ENCODE data around the gene CPED1. TPM values are rescaled to one million over a fixed set of nuclear protein-coding genes. Genes with fewer than 3 reads are reported as not detected.
"Not testable (repeated sequence)": the region's sequence is repeated elsewhere in the genome, so short reads cannot be mapped to it uniquely, and the experiment has no call there.

Gene CPED1
- polyA plus RNA-seq, 1 donor from 2014 or later: not detected

GRCh38 chr7:121034929-121035328 is 46.4 kb downstream of the CPED1 start:
- Histone ChIP-seq H3K9ac (ENCODE audit: low read length) (no peak overlapping the region), H3K9me2 (ENCODE audit: insufficient read depth, low read length) (no peaks in the 10 kb centered on the region), H3F3A (ENCODE audit: insufficient read depth, low read length, poor library complexity, severe bottlenecking) (no peaks in the 10 kb centered on the region), H3K4me3 (ENCODE audit: low read length) (no peak overlapping the region), H3K27me3 (ENCODE audit: insufficient read depth, low read depth, low read length) (no peaks in the 10 kb centered on the region), H3K9me3 (ENCODE audit: low read length) (no peaks in the 10 kb centered on the region), H3K36me3 (ENCODE audit: insufficient read depth, low read length) (no peaks in the 10 kb centered on the region), H2AFZ (ENCODE audit: low read depth, low read length) (no peak overlapping the region), H4K20me1 (ENCODE audit: insufficient read depth) (no peaks in the 10 kb centered on the region), H3K4me2 (ENCODE audit: low read length) (no peak overlapping the region), H3K27ac (ENCODE audit: low read length) (no peak overlapping the region), H3K79me2 (replicated peaks; ENCODE audit: insufficient read depth, low read length) (no peaks in the 10 kb centered on the region)
- TF ChIP-seq POLR2AphosphoS5 (IDR thresholded peaks at IDR 0.05): no peak

- not testable (repeated sequence) for H3K9me2 ChIP-seq (ENCODE audit: insufficient read depth, low read length); H3K9ac ChIP-seq (ENCODE audit: low read length); H3K4me2 ChIP-seq (ENCODE audit: low read length); H3K4me3 ChIP-seq (ENCODE audit: low read length); H2AFZ ChIP-seq (ENCODE audit: low read depth, low read length); H3K36me3 ChIP-seq (ENCODE audit: insufficient read depth, low read length); H3K79me2 ChIP-seq (replicated peaks; ENCODE audit: insufficient read depth, low read length); H3K27ac ChIP-seq (ENCODE audit: low read length); H3F3A ChIP-seq (ENCODE audit: insufficient read depth, low read length, poor library complexity, severe bottlenecking); H3K9me3 ChIP-seq (ENCODE audit: low read length); H4K20me1 ChIP-seq (ENCODE audit: insufficient read depth); H3K27me3 ChIP-seq (ENCODE audit: insufficient read depth, low read depth, low read length)
Observed at GRCh38 chr7:121036776-121037175, 48.3 kb downstream of the CPED1 start.

- H3K27ac ChIP-seq (ENCODE audit: low read length); H3F3A ChIP-seq (ENCODE audit: insufficient read depth, low read length, poor library complexity, severe bottlenecking); H3K4me3 ChIP-seq (ENCODE audit: low read length); H3K9me3 ChIP-seq (ENCODE audit: low read length); H3K27me3 ChIP-seq (ENCODE audit: insufficient read depth, low read depth, low read length); H3K9ac ChIP-seq (ENCODE audit: low read length); H3K36me3 ChIP-seq (ENCODE audit: insufficient read depth, low read length); H4K20me1 ChIP-seq (ENCODE audit: insufficient read depth); H3K9me2 ChIP-seq (ENCODE audit: insufficient read depth, low read length); H2AFZ ChIP-seq (ENCODE audit: low read depth, low read length); H3K4me2 ChIP-seq (ENCODE audit: low read length); H3K79me2 ChIP-seq (replicated peaks; ENCODE audit: insufficient read depth, low read length): not testable (repeated sequence)
Observed at GRCh38 chr7:121037329-121037728, 48.8 kb downstream of the CPED1 start.

- Histone ChIP-seq H3K9ac (ENCODE audit: low read length) (no peak overlapping the region), H3K27ac (ENCODE audit: low read length) (no peak overlapping the region), H3K79me2 (replicated peaks; ENCODE audit: insufficient read depth, low read length) (no peaks in the 10 kb centered on the region), H3K4me2 (ENCODE audit: low read length) (no peak overlapping the region), H3K27me3 (ENCODE audit: insufficient read depth, low read depth, low read length) (no peaks in the 10 kb centered on the region), H3K4me3 (ENCODE audit: low read length) (no peak overlapping the region), H2AFZ (ENCODE audit: low read depth, low read length) (no peak overlapping the region), H3K9me2 (ENCODE audit: insufficient read depth, low read length) (no peaks in the 10 kb centered on the region), H4K20me1 (ENCODE audit: insufficient read depth) (no peaks in the 10 kb centered on the region), H3K9me3 (ENCODE audit: low read length) (no peaks in the 10 kb centered on the region), H3K36me3 (ENCODE audit: insufficient read depth, low read length) (no peaks in the 10 kb centered on the region), H3F3A (ENCODE audit: insufficient read depth, low read length, poor library complexity, severe bottlenecking) (no peaks in the 10 kb centered on the region)
- no peak for TF ChIP-seq REST (IDR thresholded peaks at IDR 0.05; ENCODE audit: borderline replicate concordance)
- no peak for TF ChIP-seq EZH2 (IDR thresholded peaks at IDR 0.05; ENCODE audit: borderline replicate concordance, insufficient read depth, low read length, poor library complexity, severe bottlenecking)
- TF ChIP-seq RAD21 (conservative IDR thresholded peaks at IDR 0.05): no peak
- TF ChIP-seq MXI1 (conservative IDR thresholded peaks at IDR 0.05; ENCODE audit: poor library complexity, severe bottlenecking): no peak
- no peak for TF ChIP-seq CTCF (IDR thresholded peaks at IDR 0.05; ENCODE audit: poor library complexity, severe bottlenecking)
- no peak for TF ChIP-seq TAF1 (IDR thresholded peaks at IDR 0.05; ENCODE audit: low read depth)
- TF ChIP-seq POLR2AphosphoS5 (IDR thresholded peaks at IDR 0.05): no peak
- no peak for TF ChIP-seq EP300 (conservative IDR thresholded peaks at IDR 0.05; ENCODE audit: poor library complexity, severe bottlenecking)
- no peak for TF ChIP-seq SMC3 (conservative IDR thresholded peaks at IDR 0.05; ENCODE audit: poor library complexity)
Observed at GRCh38 chr7:121037957-121038716, 49.6 kb downstream of the CPED1 start.
